Activated CD4-positive, alpha-beta T cell treated with anti-CD3 and anti-CD28 coated beads for 36 hours (primary cell): ENCODE data around the gene DNAJC27. TPM values are rescaled to one million over a fixed set of nuclear protein-coding genes. Genes with fewer than 3 reads are reported as not detected.

Experiments used
- ATAC-seq: fragments of 200-7000 bp; cut with Tn5 transposase; one replicate; pipeline ENCODE4 v1.10.0; 2021; ENCODE audit warnings: mild to moderate bottlenecking, moderate library complexity
- CTCF ChIA-PET: fragments of 350-600 bp; sonication (Branson Sonifier 250); formaldehyde crosslinking; loops from one replicate; lab custom pipeline; 2021; ENCODE audit warnings: antibody characterized with exemption; lab: Charles Lee
- POLR2A ChIA-PET: fragments of 350-600 bp; sonication (Branson Sonifier 250); formaldehyde crosslinking; loops from one replicate; lab custom pipeline; 2021; ENCODE audit warnings: antibody characterized with exemption, inconsistent platforms; lab: Charles Lee
- DNase-seq: peaks from one replicate; pipeline ENCODE4 v3.0.0-alpha.2; 2020
- H3K27ac Mint-ChIP-seq: one replicate; pipeline ENCODE4 v1.8.0; 2021; ENCODE audit warnings: mixed read lengths
- H3K27me3 Mint-ChIP-seq: one replicate; pipeline ENCODE4 v1.8.0; 2021; ENCODE audit warnings: mixed read lengths
- H3K36me3 Mint-ChIP-seq: one replicate; pipeline ENCODE4 v1.8.0; 2021; ENCODE audit warnings: low read depth, mixed read lengths
- H3K4me1 Mint-ChIP-seq: one replicate; pipeline ENCODE4 v1.8.0; 2021; ENCODE audit warnings: mixed read lengths
- H3K4me3 Mint-ChIP-seq: one replicate; pipeline ENCODE4 v1.8.0; 2021; ENCODE audit warnings: mild to moderate bottlenecking, moderate library complexity, mixed read lengths
- H3K9me3 Mint-ChIP-seq: one replicate; pipeline ENCODE4 v1.8.0; 2021; ENCODE audit warnings: low read depth, mixed read lengths
- intact Hi-C, 2 experiments: fragments of 100-400 bp; cut with DNase I in 1 of 2; cut with micrococcal nuclease in 1 of 2; formaldehyde crosslinking; loops; one replicate each; pipeline versions ENCODE4 v1.14.2 to v1.15.1; 2022 to 2024; cut with DNase I, micrococcal nuclease
- total RNA-seq, 2 experiments: library from RNA; stranded (reverse); gene quantifications; one replicate each; pipeline ENCODE4 v1.2.3, GENCODE V29; 2021

Gene DNAJC27
- total RNA-seq, 2 experiments from 2014 or later: 5.9 to 6.6 TPM

GRCh38 chr2:24926220-24926601 is 45.5 kb downstream of the DNAJC27 start:
- no peak overlapping the region for H3K4me3 Mint-ChIP-seq
- intact Hi-C loops: no loop called here
- H3K27ac Mint-ChIP-seq: no peak overlapping the region
- H3K9me3 Mint-ChIP-seq: no peaks in the 10 kb centered on the region
- CTCF ChIA-PET: no interaction called here
- no peak for ATAC-seq
- POLR2A ChIA-PET: no interaction called here
- no peak for DNase-seq
- H3K4me1 Mint-ChIP-seq: peaks cover 5% of the 10 kb centered on the region
- H3K27me3 Mint-ChIP-seq: no peaks in the 10 kb centered on the region
- H3K36me3 Mint-ChIP-seq: no peaks in the 10 kb centered on the region

GRCh38 chr2:24925815-24926214 is 45.9 kb downstream of the DNAJC27 start:
- DNase-seq (no peak), ATAC-seq (no peak)
- no peak overlapping the region for H3K4me3 Mint-ChIP-seq
- H3K27ac Mint-ChIP-seq: no peak overlapping the region
- no peaks in the 10 kb centered on the region for H3K9me3 Mint-ChIP-seq
- no peaks in the 10 kb centered on the region for H3K27me3 Mint-ChIP-seq
- H3K36me3 Mint-ChIP-seq: no peaks in the 10 kb centered on the region
- ChIA-PET CTCF (no interaction called here), POLR2A (no interaction called here)
- peaks cover 6% of the 10 kb centered on the region for H3K4me1 Mint-ChIP-seq
- intact Hi-C loops: no loop called here

- Mint-ChIP-seq H3K4me3 (no peak overlapping the region), H3K36me3 (no peaks in the 10 kb centered on the region), H3K9me3 (no peaks in the 10 kb centered on the region), H3K27me3 (no peaks in the 10 kb centered on the region), H3K27ac (no peak overlapping the region), H3K4me1 (peaks cover 6% of the 10 kb centered on the region)
- ChIA-PET POLR2A (no interaction called here), CTCF (interaction anchor here (0.7 kb wide), 1 partner anchor 51 kb away, joined by 3 read pairs; no protein-coding TSS in a partner anchor)
- intact Hi-C loops: no loop called here
- ATAC-seq (no peak), DNase-seq (no peak)
These were observed 47.0 kb downstream of the DNAJC27 start for GRCh38 chr2:24924732-24925131.

GRCh38 chr2:24924266-24924665 is 47.5 kb downstream of the DNAJC27 start:
- Mint-ChIP-seq H3K4me1 (peaks cover 7% of the 10 kb centered on the region), H3K27me3 (no peaks in the 10 kb centered on the region), H3K36me3 (peaks cover under 1% of the 10 kb centered on the region), H3K9me3 (no peaks in the 10 kb centered on the region), H3K27ac (no peak overlapping the region), H3K4me3 (no peak overlapping the region)
- intact Hi-C loops: no loop called here
- CTCF ChIA-PET: interaction anchor here (0.7 kb wide), 1 partner anchor 52 kb away, joined by 3 read pairs; no protein-coding TSS in a partner anchor
- POLR2A ChIA-PET: no interaction called here
- DNase-seq (no peak), ATAC-seq (no peak)

- H3K4me3 Mint-ChIP-seq: no peak overlapping the region
- H3K4me1 Mint-ChIP-seq: peaks cover 17% of the 10 kb centered on the region
- POLR2A ChIA-PET: no interaction called here
- peaks cover 1% of the 10 kb centered on the region for H3K27me3 Mint-ChIP-seq
- no peak for DNase-seq
- H3K27ac Mint-ChIP-seq: no peak overlapping the region
- ATAC-seq: no peak
- no peaks in the 10 kb centered on the region for H3K9me3 Mint-ChIP-seq
- CTCF ChIA-PET: no interaction called here
- intact Hi-C loops: no loop called here
- peaks cover 7% of the 10 kb centered on the region for H3K36me3 Mint-ChIP-seq
These were observed 48.6 kb downstream of the DNAJC27 start for GRCh38 chr2:24923106-24923505.

GRCh38 chr2:24922556-24922955 is 49.2 kb downstream of the DNAJC27 start:
- no peak overlapping the region for H3K4me3 Mint-ChIP-seq
- H3K4me1 Mint-ChIP-seq: peaks cover 22% of the 10 kb centered on the region
- H3K9me3 Mint-ChIP-seq: no peaks in the 10 kb centered on the region
- POLR2A ChIA-PET: interaction anchor here (0.6 kb wide), 1 partner anchor 496 kb away, joined by 3 read pairs; no protein-coding TSS in a partner anchor
- peaks cover 13% of the 10 kb centered on the region for H3K36me3 Mint-ChIP-seq
- ATAC-seq (no peak), DNase-seq (no peak)
- no peak overlapping the region for H3K27ac Mint-ChIP-seq
- intact Hi-C loops: no loop called here
- CTCF ChIA-PET: no interaction called here
- H3K27me3 Mint-ChIP-seq: peaks cover 1% of the 10 kb centered on the region

GRCh38 chr2:24920809-24921441 is 50.8 kb downstream of the DNAJC27 start:
- Mint-ChIP-seq H3K9me3 (no peaks in the 10 kb centered on the region), H3K4me1 (peaks cover 33% of the 10 kb centered on the region), H3K36me3 (peaks cover 20% of the 10 kb centered on the region), H3K4me3 (peak overlapping the region; percentile 68), H3K27ac (peak overlapping the region; percentile 58), H3K27me3 (peaks cover 1% of the 10 kb centered on the region)
- POLR2A ChIA-PET: no interaction called here
- intact Hi-C loops: loop anchor here (1.0 to 2.0 kb wide), 5 partner anchors 50 to 430 kb away; partner anchors contain the start of genes DNAJC27 (in 2 of the 2), CENPO (in 1 of the 2), NCOA1 (in 1 of the 2) and PTRHD1 (in 1 of the 2)
- DNase-seq (peak; percentile 52), ATAC-seq (no peak)
- CTCF ChIA-PET: interaction anchor here (1.1 kb wide), 1 partner anchor 550 kb away, joined by 3 read pairs; no protein-coding TSS in a partner anchor

GRCh38 chr2:24920098-24920808 is 51.5 kb downstream of the DNAJC27 start, which contains the start of gene ADCY3:
TSS of gene ADCY3 (minus strand) at chr2:24920237. CDS start at chr2:24918987, 1,250 bp downstream.
- ChIA-PET POLR2A (interaction anchor here (0.6 kb wide), 1 partner anchor 127 kb away, joined by 3 read pairs; the partner anchor contains the start of genes CENPO and PTRHD1), CTCF (no interaction called here)
- ATAC-seq (peak; percentile 59), DNase-seq (peak; percentile 79)
- Mint-ChIP-seq H3K27me3 (peaks cover 1% of the 10 kb centered on the region), H3K27ac (peak within 1 kb of the TSS; percentile 90), H3K4me1 (peaks cover 33% of the 10 kb centered on the region), H3K36me3 (peaks cover 20% of the 10 kb centered on the region), H3K4me3 (peak within 1 kb of the TSS; percentile 83), H3K9me3 (no peaks in the 10 kb centered on the region)
- intact Hi-C loops: loop anchor here (1.0 to 2.0 kb wide), 5 partner anchors 51 to 429 kb away; partner anchors contain the start of genes DNAJC27 (in 2 of the 2), CENPO (in 1 of the 2), NCOA1 (in 1 of the 2) and PTRHD1 (in 1 of the 2)

GRCh38 chr2:24919506-24920097 is 52.2 kb downstream of the DNAJC27 start:
- Mint-ChIP-seq H3K27me3 (peaks cover 1% of the 10 kb centered on the region), H3K27ac (peak overlapping the region; percentile 90), H3K9me3 (no peaks in the 10 kb centered on the region), H3K4me1 (peaks cover 38% of the 10 kb centered on the region), H3K36me3 (peaks cover 27% of the 10 kb centered on the region), H3K4me3 (peak overlapping the region; percentile 83)
- CTCF ChIA-PET: interaction anchor here (0.7 kb wide), 1 partner anchor 129 kb away, joined by 3 read pairs; no protein-coding TSS in a partner anchor
- POLR2A ChIA-PET: interaction anchor here (0.6 kb wide), 1 partner anchor 126 kb away, joined by 3 read pairs; the partner anchor contains the start of genes CENPO and PTRHD1
- intact Hi-C loops: loop anchor here (1.0 to 2.0 kb wide), 5 partner anchors 51 to 429 kb away; partner anchors contain the start of genes DNAJC27 (in 2 of the 2), CENPO (in 1 of the 2), NCOA1 (in 1 of the 2) and PTRHD1 (in 1 of the 2)
- ATAC-seq (peak; percentile 34), DNase-seq (peak; percentile 60)

GRCh38 chr2:24919037-24919505 is 52.7 kb downstream of the DNAJC27 start:
- intact Hi-C loops: no loop called here
- Mint-ChIP-seq H3K9me3 (no peaks in the 10 kb centered on the region), H3K4me3 (peak overlapping the region; percentile 83), H3K4me1 (peaks cover 38% of the 10 kb centered on the region), H3K27ac (peak overlapping the region; percentile 90), H3K27me3 (peaks cover 1% of the 10 kb centered on the region), H3K36me3 (peaks cover 29% of the 10 kb centered on the region)
- ATAC-seq (peak; percentile 57), DNase-seq (peak; percentile 80)
- CTCF ChIA-PET: interaction anchor here (0.7 kb wide), 1 partner anchor 128 kb away, joined by 3 read pairs; no protein-coding TSS in a partner anchor
- POLR2A ChIA-PET: no interaction called here
